Thoracic aorta (tissue), 2 donors: ENCODE measurements around the gene C2orf92. TPM values are rescaled to one million over a fixed set of nuclear protein-coding genes. Genes with fewer than 3 reads are reported as not detected.

Source experiments
- ATAC-seq: fragments of 150-250 bp; one replicate; pipeline ENCODE4 v1.8.0; 2017; ENCODE audit warnings: low read depth; ENCODE audit not compliant: insufficient number of reproducible peaks, low FRiP score
- DNase-seq: peaks from one replicate; pipeline ENCODE4 v3.0.0-alpha.2; 2020; ENCODE audit warnings: low spot score
- H3K27ac ChIP-seq, 2 donors: fragments of 200-600 bp; sonication (generic); 1 replicate in 1 of 2; 2 replicates in 1 of 2; pipeline ENCODE4 v1.5.1; 2016; ENCODE audit warnings: mild to moderate bottlenecking in 2 of 2, moderate library complexity in 2 of 2
- H3K27me3 ChIP-seq: fragments of 200-600 bp; sonication (generic); replicated peaks from 2 replicates; pipeline ENCODE4 v1.6.0; 2016; ENCODE audit warnings: mild to moderate bottlenecking; ENCODE audit not compliant: insufficient read depth
- H3K36me3 ChIP-seq: fragments of 200-600 bp; sonication (generic); one replicate; pipeline ENCODE4 v1.5.1; 2016
- H3K4me1 ChIP-seq, 2 donors: fragments of 200-600 bp; sonication (generic); 1 replicate in 1 of 2; 2 replicates in 1 of 2; pipeline versions ENCODE4 v1.5.1 to v1.6.0; 2016; ENCODE audit warnings: low read depth in 2 of 2, mild to moderate bottlenecking in 1 of 2; ENCODE audit not compliant: control insufficient read depth in 1 of 2
- H3K4me3 ChIP-seq: fragments of 200-600 bp; sonication (generic); 2 replicates; pipeline ENCODE4 v1.5.1; 2016; ENCODE audit warnings: mild to moderate bottlenecking
- H3K9me3 ChIP-seq: fragments of 200-600 bp; sonication (generic); 2 replicates; pipeline ENCODE4 v1.5.1; 2016
- total RNA-seq, 2 donors: library from RNA; depleted of rRNA; stranded (reverse); fragments of >200 nt; gene quantifications; one replicate each; pipeline versions ENCODE4 v1.1.0 to v1.2.3, GENCODE V29; 2016
- TF ChIP-seq, protein P1 (sequence below): fragments of 200-600 bp; sonication (generic); IDR thresholded peaks from one replicate; pipeline ENCODE4 v1.5.1; 2019; ENCODE audit warnings: antibody characterized with exemption

The C2orf92 gene
- total RNA-seq, 2 donors from 2014 or later = 13.7 to 32.0 TPM

DNA sequence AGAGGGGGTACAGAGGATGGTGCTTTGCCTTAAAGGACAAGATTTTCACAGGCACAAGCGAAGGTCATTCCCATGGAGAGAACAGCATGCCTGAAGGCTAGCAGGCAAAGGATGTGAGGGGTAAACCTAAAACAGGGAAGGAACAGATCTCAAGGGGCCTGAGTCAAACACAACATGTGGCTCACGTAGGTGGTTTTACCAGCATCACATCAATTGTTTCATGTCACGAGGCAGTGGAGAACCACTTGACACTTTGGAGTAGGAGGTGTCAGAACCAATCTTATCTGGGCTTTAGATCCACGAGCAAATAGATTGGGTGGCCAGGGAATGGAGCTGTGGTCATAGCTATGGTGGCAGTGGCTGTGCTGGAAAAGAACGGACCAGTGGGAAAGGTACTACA is 15.2 kb upstream of the C2orf92 start:
- TF ChIP-seq, protein P1, sequence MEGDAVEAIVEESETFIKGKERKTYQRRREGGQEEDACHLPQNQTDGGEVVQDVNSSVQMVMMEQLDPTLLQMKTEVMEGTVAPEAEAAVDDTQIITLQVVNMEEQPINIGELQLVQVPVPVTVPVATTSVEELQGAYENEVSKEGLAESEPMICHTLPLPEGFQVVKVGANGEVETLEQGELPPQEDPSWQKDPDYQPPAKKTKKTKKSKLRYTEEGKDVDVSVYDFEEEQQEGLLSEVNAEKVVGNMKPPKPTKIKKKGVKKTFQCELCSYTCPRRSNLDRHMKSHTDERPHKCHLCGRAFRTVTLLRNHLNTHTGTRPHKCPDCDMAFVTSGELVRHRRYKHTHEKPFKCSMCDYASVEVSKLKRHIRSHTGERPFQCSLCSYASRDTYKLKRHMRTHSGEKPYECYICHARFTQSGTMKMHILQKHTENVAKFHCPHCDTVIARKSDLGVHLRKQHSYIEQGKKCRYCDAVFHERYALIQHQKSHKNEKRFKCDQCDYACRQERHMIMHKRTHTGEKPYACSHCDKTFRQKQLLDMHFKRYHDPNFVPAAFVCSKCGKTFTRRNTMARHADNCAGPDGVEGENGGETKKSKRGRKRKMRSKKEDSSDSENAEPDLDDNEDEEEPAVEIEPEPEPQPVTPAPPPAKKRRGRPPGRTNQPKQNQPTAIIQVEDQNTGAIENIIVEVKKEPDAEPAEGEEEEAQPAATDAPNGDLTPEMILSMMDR = no peak
- Histone ChIP-seq H3K27me3 (no peaks in the 10 kb centered on the region), H3K27ac (no peak overlapping the region), H3K9me3 (no peaks in the 10 kb centered on the region), H3K4me3 (no peak overlapping the region), H3K36me3 (peaks cover 31% of the 10 kb centered on the region), H3K4me1 (no peaks in the 10 kb centered on the region)
- no peak for ATAC-seq
- DNase-seq = no peak

DNA sequence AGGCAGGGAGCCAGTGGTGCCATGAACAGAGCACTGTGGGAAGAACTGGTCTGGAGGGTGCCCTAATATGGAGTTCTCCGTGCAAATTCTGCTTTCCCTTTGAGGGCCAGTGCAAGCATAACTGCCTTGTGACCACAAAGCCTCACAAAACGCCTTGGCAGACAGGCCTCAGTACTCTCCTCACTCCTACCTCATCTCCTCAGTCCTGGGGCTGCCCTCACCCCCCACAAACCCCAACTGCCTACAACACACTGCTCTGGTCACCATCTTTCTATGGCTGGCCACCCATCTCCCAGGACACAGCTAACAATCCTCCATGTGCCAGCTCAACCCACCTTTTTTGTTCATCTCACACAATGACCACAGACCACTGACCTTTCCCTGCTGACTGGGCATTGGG is 14.7 kb upstream of the C2orf92 start:
- Histone ChIP-seq H3K27ac (no peak overlapping the region), H3K36me3 (peaks cover 35% of the 10 kb centered on the region), H3K4me1 (peaks cover 0 to 1% of the 10 kb centered on the region in 2 donors), H3K9me3 (no peaks in the 10 kb centered on the region), H3K4me3 (no peak overlapping the region), H3K27me3 (no peaks in the 10 kb centered on the region)
- TF ChIP-seq, protein P1 = no peak
- no peak for DNase-seq
- no peak for ATAC-seq

DNA sequence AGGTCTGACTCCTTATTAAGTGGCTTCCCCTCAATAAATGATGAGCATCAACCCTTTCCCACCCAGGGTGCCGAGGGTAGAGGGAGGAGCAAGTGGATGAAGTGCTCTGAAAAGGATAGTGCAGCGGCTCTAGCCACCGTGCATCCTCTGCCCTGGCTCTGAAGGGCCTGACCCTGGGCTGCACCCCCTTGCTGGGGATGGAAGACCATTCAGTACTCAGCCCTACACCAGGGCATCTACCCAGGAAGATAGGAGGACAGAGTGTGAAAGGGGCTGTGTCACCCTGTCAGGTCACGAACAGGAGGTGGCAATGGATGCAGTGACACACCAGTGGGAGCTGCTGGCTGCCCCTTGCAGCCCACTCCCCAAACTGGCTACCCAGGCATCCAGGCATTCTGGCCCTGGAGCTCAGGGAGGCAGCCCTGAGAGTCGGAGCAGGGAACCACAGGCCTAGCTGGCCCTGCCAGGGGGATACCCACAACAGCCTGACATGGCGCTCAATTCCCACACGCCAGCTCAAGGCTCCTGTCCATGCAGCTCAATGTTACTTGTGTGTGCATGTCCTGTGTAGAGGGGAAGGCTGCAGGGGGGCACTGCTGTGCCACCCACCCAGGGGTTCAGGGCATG is 13.3 kb upstream of the C2orf92 start:
- no peak for DNase-seq
- no peak for ATAC-seq
- TF ChIP-seq, protein P1 = no peak
- peaks cover 5 to 13% of the 10 kb centered on the region in 2 donors for H3K4me1 ChIP-seq
- H3K27me3 ChIP-seq = no peaks in the 10 kb centered on the region
- H3K4me3 ChIP-seq = no peak overlapping the region
- H3K27ac ChIP-seq = no peak overlapping the region
- H3K9me3 ChIP-seq = no peaks in the 10 kb centered on the region
- H3K36me3 ChIP-seq = peaks cover 35% of the 10 kb centered on the region

DNA sequence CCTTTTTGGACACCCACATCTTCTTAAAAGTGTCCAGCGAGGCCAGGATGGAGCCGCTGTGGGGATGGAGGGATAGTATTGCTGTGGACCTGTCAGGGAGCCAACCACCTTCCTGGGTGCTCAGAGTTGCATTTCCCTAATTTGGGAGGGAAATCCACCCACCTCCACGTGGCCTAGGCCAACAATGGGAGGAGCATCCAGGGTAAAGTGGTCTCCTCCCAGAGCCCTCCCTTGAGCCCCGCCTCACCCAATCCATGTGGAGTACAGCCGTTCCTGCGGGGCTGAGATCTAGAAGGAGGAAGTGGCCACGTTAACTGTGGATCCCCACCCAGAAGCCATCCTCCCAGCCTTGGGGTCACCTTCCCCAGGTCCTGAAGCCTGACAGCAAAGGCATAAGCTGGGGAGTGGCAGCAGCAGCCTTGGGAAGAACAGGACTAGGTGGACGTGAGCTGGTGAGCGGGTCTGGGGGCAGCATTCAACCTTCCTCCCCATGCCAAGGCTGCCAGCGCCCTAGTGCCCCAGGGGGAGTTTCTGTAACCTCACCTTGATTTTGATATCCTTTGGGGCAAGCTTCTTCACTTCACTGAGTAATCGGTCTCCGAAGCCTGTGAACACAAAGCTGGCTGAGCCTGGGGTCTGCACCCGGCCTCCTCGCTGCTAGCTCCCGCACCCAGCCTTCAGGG is 12.5 kb upstream of the C2orf92 start:
- H3K4me1 ChIP-seq = peaks cover 8 to 21% of the 10 kb centered on the region in 2 donors
- H3K27ac ChIP-seq = no peak overlapping the region
- H3K4me3 ChIP-seq = no peak overlapping the region
- no peaks in the 10 kb centered on the region for H3K27me3 ChIP-seq
- DNase-seq = no peak
- H3K9me3 ChIP-seq = no peaks in the 10 kb centered on the region
- peaks cover 35% of the 10 kb centered on the region for H3K36me3 ChIP-seq
- TF ChIP-seq, protein P1 = no peak
- ATAC-seq = no peak

DNA sequence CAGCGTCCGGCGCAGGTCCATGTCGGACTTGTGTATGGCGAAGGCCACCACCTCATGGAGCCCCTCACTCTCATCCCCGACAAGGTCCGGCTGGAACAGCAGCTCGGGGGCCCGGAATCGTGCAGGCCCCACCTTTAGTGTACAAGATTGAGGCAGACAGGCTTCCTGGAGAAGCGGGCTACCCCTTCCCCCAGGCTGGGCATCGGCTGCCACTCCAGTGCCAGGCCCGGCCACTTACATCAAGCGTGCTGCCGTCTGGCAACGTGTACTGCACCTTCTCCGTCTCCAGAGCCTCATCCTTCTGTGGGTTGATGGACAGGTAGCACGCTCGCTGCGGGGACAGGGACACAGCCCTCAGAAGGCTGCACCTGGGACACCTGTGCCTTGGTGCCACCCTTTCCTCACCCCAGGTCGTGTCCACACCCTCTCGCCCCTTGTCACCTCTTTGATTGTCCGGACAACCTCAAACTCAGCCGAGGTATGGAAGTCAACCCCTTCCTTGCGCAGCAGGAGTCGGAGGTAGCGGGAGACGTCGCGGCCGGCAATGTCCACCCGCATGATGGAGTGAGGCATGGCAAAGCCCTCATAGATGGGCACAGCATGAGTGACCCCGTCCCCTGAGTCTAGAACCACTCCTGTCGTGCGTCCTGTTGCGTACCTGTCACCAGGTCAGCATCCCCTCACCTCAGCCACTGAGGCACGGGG is 11.4 kb upstream of the C2orf92 start:
- H3K9me3 ChIP-seq = no peaks in the 10 kb centered on the region
- no peak overlapping the region for H3K27ac ChIP-seq
- peaks cover 14 to 29% of the 10 kb centered on the region in 2 donors for H3K4me1 ChIP-seq
- no peak for ATAC-seq
- no peaks in the 10 kb centered on the region for H3K27me3 ChIP-seq
- peaks cover 35% of the 10 kb centered on the region for H3K36me3 ChIP-seq
- no peak overlapping the region for H3K4me3 ChIP-seq
- no peak for DNase-seq
- TF ChIP-seq, protein P1 = no peak
